Keratinocyte (primary cell): ENCODE data around the gene NR1H4. TPM values are rescaled to one million over a fixed set of nuclear protein-coding genes. Genes with fewer than 3 reads are reported as not detected.

Experiments
- DNase-seq: peaks from one replicate; pipeline ENCODE4 v3.0.0-alpha.2; 2011; ENCODE audit warnings: low read depth, missing footprints, low spot score
- FAIRE-seq: peaks from 2 replicates; lab custom pipeline; 2011; peaks lifted over from hg19 to GRCh38; lab: Jason Lieb, UNC
- H2AFZ ChIP-seq: 2 replicates; pipeline ENCODE4 v1.6.0; 2012; ENCODE audit warnings: low read length, control low read depth, inconsistent platforms; ENCODE audit not compliant: control insufficient read depth
- H3K27ac ChIP-seq: 2 replicates; pipeline ENCODE4 v1.5.1; 2011; ENCODE audit warnings: low read length; ENCODE audit not compliant: control insufficient read depth, insufficient read depth
- H3K27me3 ChIP-seq: 3 replicates; pipeline ENCODE4 v1.6.0; 2011; ENCODE audit warnings: low read length; ENCODE audit not compliant: control insufficient read depth, insufficient read depth; ENCODE audit errors: extremely low read depth
- H3K36me3 ChIP-seq, 2 experiments: 2 replicates in 1 of 2; 3 replicates in 1 of 2; pipeline ENCODE4 v1.5.1; 2011; ENCODE audit warnings: low read length in 2 of 2, mild to moderate bottlenecking in 1 of 2; ENCODE audit not compliant: control insufficient read depth in 2 of 2, insufficient read depth in 2 of 2; ENCODE audit errors: extremely low read depth in 1 of 2
- H3K4me1 ChIP-seq: 3 replicates; pipeline ENCODE4 v1.5.1; 2011; ENCODE audit warnings: low read length; ENCODE audit not compliant: control insufficient read depth, insufficient read depth; ENCODE audit errors: extremely low read depth
- H3K4me2 ChIP-seq: 3 replicates; pipeline ENCODE4 v1.6.0; 2011; ENCODE audit warnings: low read depth, low read length; ENCODE audit not compliant: control insufficient read depth, insufficient read depth; ENCODE audit errors: extremely low read depth
- H3K4me3 ChIP-seq, 3 experiments: fragments of 200-600 bp in 1 of 3; sonication (generic) in 1 of 3; 2 replicates in 2 of 3; 3 replicates in 1 of 3; pipeline ENCODE4 v1.5.1; 2011 to 2016; ENCODE audit warnings: low read length in 3 of 3, mild to moderate bottlenecking in 3 of 3, control low read depth in 2 of 3, inconsistent platforms in 1 of 3, low read depth in 1 of 3, mixed read lengths in 1 of 3, mixed run types in 1 of 3, moderate library complexity in 1 of 3; ENCODE audit not compliant: control insufficient read depth in 2 of 3, insufficient read depth in 2 of 3; ENCODE audit errors: extremely low read depth in 1 of 3
- H3K79me2 ChIP-seq: 2 replicates; pipeline ENCODE4 v1.6.0; 2012; ENCODE audit warnings: low read length; ENCODE audit not compliant: control insufficient read depth, insufficient read depth
- H3K9ac ChIP-seq: 3 replicates; pipeline ENCODE4 v1.6.0; 2011; ENCODE audit warnings: low read length; ENCODE audit not compliant: control insufficient read depth, insufficient read depth; ENCODE audit errors: extremely low read depth
- H3K9me1 ChIP-seq: 3 replicates; pipeline ENCODE4 v1.6.0; 2011; ENCODE audit warnings: low read length; ENCODE audit not compliant: control insufficient read depth, insufficient read depth; ENCODE audit errors: extremely low read depth
- H3K9me3 ChIP-seq: 2 replicates; pipeline ENCODE4 v1.5.1; 2012; ENCODE audit warnings: low read depth, low read length; ENCODE audit not compliant: control insufficient read depth
- H4K20me1 ChIP-seq: 3 replicates; pipeline ENCODE4 v1.6.0; 2011; ENCODE audit warnings: low read length; ENCODE audit not compliant: control insufficient read depth, insufficient read depth; ENCODE audit errors: extremely low read depth
- CTCF ChIP-seq, 3 experiments: IDR thresholded peaks in 1 of 3; conservative IDR thresholded peaks in 1 of 3; optimal IDR thresholded peaks in 1 of 3; 2 replicates in 2 of 3; 3 replicates in 1 of 3; pipeline versions ENCODE3 to v1.5.1; 2011; ENCODE audit warnings: low read length in 3 of 3, mild to moderate bottlenecking in 3 of 3, moderate library complexity in 2 of 3, control low read depth in 1 of 3, inconsistent platforms in 1 of 3; ENCODE audit not compliant: insufficient read depth in 2 of 3; ENCODE audit errors: extremely low read depth in 1 of 3
- EZH2 ChIP-seq: IDR thresholded peaks from one replicate; pipeline ENCODE4 v1.6.1; 2012; ENCODE audit warnings: inconsistent platforms, mild to moderate bottlenecking, low read length, moderate library complexity
- dilution Hi-C: fragments of 300-500 bp; cut with MboI; formaldehyde crosslinking; loops from one replicate; pipeline ENCODE4 v1.7.0; 2020; ENCODE audit warnings: low sequenced_read_pairs; ENCODE audit not compliant: extremely low pct_ligation_motif_present
- polyA plus RNA-seq, 5 experiments: library from polyadenylated mRNA; depleted of rRNA in 3 of 5; stranded (reverse) in 3 of 5; stranded (forward) in 1 of 5; unstranded in 1 of 5; fragments of >200 nt; gene quantifications; 1 replicate in 1 of 5; 2 replicates in 3 of 5; 3 replicates in 1 of 5; pipeline versions ENCODE4 v1.2.1 to v1.2.3, GENCODE V29; 2011 to 2012; ENCODE audit warnings: missing spikeins in 2 of 5, low read depth in 1 of 5, low replicate concordance in 1 of 5

NR1H4 gene
- polyA plus RNA-seq, 1 donor (not counting 4 experiments of a cell fraction or from before 2014, with no cell fraction given): not detected

DNA sequence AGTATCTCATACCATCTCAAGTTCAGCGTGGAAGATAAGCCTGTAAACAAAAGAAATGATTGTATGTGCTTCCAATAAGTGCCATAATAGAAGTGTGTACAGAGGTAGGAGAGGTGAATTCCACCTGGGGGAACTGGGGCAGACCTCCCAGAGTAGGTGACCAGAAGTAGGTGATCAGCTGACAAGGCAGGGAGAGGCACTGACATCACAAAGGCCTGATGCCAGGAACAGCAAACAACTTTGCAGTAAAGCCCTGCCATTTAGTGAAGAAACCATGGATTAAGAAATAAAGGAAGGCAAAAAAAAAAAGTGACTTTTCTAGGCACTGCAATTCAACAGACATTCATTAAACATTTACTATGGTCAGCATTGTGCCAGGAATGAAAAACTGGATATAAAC is 31.1 kb downstream of the NR1H4 start:
- H3K9ac ChIP-seq: no peak overlapping the region
- H3K4me3 ChIP-seq: no peak overlapping the region
- H3K36me3 ChIP-seq: no peaks in the 10 kb centered on the region
- TF ChIP-seq EZH2 (no peak), CTCF (optimal IDR thresholded peaks at IDR 0.05 in 1 of 3, IDR thresholded peaks at IDR 0.05 in 1 of 3, conservative IDR thresholded peaks at IDR 0.05 in 1 of 3; ENCODE audit: extremely low read depth in 1 of 3, insufficient read depth in 2 of 3, low read length in 3 of 3) (no peak)
- no peaks in the 10 kb centered on the region for H3K9me1 ChIP-seq
- H3K4me1 ChIP-seq: no peaks in the 10 kb centered on the region
- no peak overlapping the region for H3K27ac ChIP-seq
- dilution Hi-C loops: no loop called here
- no peak overlapping the region for H3K4me2 ChIP-seq
- no peak overlapping the region for H2AFZ ChIP-seq
- H3K27me3 ChIP-seq: no peaks in the 10 kb centered on the region
- no peak for FAIRE-seq
- H4K20me1 ChIP-seq: no peaks in the 10 kb centered on the region
- DNase-seq: no peak
- no peaks in the 10 kb centered on the region for H3K79me2 ChIP-seq
- no peaks in the 10 kb centered on the region for H3K9me3 ChIP-seq

GRCh38 chr12:100508751-100509150 is 35.1 kb downstream of the NR1H4 start:
- H3K9me3 ChIP-seq: no peaks in the 10 kb centered on the region
- H3K9me1 ChIP-seq: no peaks in the 10 kb centered on the region
- FAIRE-seq (no peak), DNase-seq (no peak)
- H2AFZ ChIP-seq: no peak overlapping the region
- TF ChIP-seq CTCF (optimal IDR thresholded peaks at IDR 0.05 in 1 of 3, IDR thresholded peaks at IDR 0.05 in 1 of 3, conservative IDR thresholded peaks at IDR 0.05 in 1 of 3; ENCODE audit: extremely low read depth in 1 of 3, insufficient read depth in 2 of 3, low read length in 3 of 3) (no peak), EZH2 (no peak)
- H3K4me1 ChIP-seq: no peaks in the 10 kb centered on the region
- H3K27me3 ChIP-seq: no peaks in the 10 kb centered on the region
- H4K20me1 ChIP-seq: no peaks in the 10 kb centered on the region
- H3K27ac ChIP-seq: no peak overlapping the region
- no peak overlapping the region for H3K9ac ChIP-seq
- no peaks in the 10 kb centered on the region for H3K79me2 ChIP-seq
- dilution Hi-C loops: no loop called here
- no peak overlapping the region for H3K4me3 ChIP-seq
- H3K4me2 ChIP-seq: no peak overlapping the region
- no peaks in the 10 kb centered on the region for H3K36me3 ChIP-seq
